Mammary epithelial cell (primary cell): Measurements from ENCODE around the gene AMOT.

Experiments used
- EZH2 ChIP-seq: IDR thresholded peaks from 2 replicates; pipeline ENCODE4 v1.6.1; 2012; ENCODE audit warnings: low read length, inconsistent platforms, borderline replicate concordance
- TF ChIP-seq, protein P1 (sequence below), 2 donors: IDR thresholded peaks in 1 of 2; conservative IDR thresholded peaks in 1 of 2; 2 replicates each; pipeline ENCODE4 v1.5.1; 2011 to 2012; ENCODE audit warnings: inconsistent platforms in 2 of 2, low read length in 2 of 2, mild to moderate bottlenecking in 2 of 2, control low read depth in 1 of 2, low read depth in 1 of 2; ENCODE audit not compliant: insufficient read depth in 1 of 2; ENCODE audit errors: extremely low read depth in 1 of 2

DNA sequence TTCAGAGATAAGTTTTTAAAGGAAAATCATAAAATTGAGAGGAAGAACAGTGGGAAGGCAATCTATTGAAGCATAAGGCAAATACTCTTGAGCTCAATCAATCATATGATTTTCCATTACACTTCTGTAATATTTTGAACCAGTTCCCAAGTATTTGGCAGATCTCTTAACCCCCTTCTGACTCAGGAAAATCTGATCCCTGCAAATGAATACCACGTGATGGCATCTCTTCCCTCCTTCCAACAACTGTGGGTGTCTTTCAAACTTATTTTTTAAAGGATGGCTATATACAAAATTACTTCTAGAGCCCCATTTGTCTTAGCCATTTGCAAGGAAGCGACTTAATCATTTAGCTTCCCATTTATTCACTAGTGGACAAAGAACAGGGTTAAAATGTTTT, 41.9 kb downstream of the AMOT start:
- TF ChIP-seq, protein P1, sequence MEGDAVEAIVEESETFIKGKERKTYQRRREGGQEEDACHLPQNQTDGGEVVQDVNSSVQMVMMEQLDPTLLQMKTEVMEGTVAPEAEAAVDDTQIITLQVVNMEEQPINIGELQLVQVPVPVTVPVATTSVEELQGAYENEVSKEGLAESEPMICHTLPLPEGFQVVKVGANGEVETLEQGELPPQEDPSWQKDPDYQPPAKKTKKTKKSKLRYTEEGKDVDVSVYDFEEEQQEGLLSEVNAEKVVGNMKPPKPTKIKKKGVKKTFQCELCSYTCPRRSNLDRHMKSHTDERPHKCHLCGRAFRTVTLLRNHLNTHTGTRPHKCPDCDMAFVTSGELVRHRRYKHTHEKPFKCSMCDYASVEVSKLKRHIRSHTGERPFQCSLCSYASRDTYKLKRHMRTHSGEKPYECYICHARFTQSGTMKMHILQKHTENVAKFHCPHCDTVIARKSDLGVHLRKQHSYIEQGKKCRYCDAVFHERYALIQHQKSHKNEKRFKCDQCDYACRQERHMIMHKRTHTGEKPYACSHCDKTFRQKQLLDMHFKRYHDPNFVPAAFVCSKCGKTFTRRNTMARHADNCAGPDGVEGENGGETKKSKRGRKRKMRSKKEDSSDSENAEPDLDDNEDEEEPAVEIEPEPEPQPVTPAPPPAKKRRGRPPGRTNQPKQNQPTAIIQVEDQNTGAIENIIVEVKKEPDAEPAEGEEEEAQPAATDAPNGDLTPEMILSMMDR (conservative IDR thresholded peaks at IDR 0.05 in 1 of 2, IDR thresholded peaks at IDR 0.05 in 1 of 2; ENCODE audit: extremely low read depth in 1 of 2, insufficient read depth in 1 of 2, low read depth in 1 of 2, low read length in 2 of 2): no peak
- TF ChIP-seq EZH2: no peak
